Liver (tissue), 9 donors: Measurements from ENCODE around the gene AGTRAP. TPM values are rescaled to one million over a fixed set of nuclear protein-coding genes. Genes with fewer than 3 reads are reported as not detected.

ENCODE experiments used
- DNase-seq: peaks from one replicate; pipeline ENCODE4 v3.0.0-alpha.2; 2017; ENCODE audit warnings: low spot score
- H3K27ac ChIP-seq, 2 donors: one replicate each; pipeline ENCODE4 v1.7.0; 2013; ENCODE audit warnings: inconsistent platforms in 2 of 2, low read length in 2 of 2, control low read depth in 1 of 2, low read depth in 1 of 2, mild to moderate bottlenecking in 1 of 2
- H3K27me3 ChIP-seq, 4 donors: one replicate each; pipeline versions ENCODE4 v1.6.1 to v1.7.0; 2013; ENCODE audit warnings: low read length in 3 of 4, inconsistent platforms in 1 of 4, mild to moderate bottlenecking in 1 of 4, moderate library complexity in 1 of 4; ENCODE audit not compliant: control insufficient read depth in 4 of 4, insufficient read depth in 4 of 4
- H3K36me3 ChIP-seq, 4 donors: one replicate each; pipeline versions ENCODE4 v1.6.1 to v1.7.0; 2013; ENCODE audit warnings: low read length in 3 of 4, mild to moderate bottlenecking in 3 of 4, low read depth in 1 of 4, moderate library complexity in 1 of 4; ENCODE audit not compliant: control insufficient read depth in 4 of 4, insufficient read depth in 3 of 4
- H3K4me1 ChIP-seq, 4 donors: one replicate each; pipeline versions ENCODE4 v1.6.1 to v1.7.0; 2013; ENCODE audit warnings: low read length in 3 of 4, mild to moderate bottlenecking in 3 of 4, moderate library complexity in 1 of 4; ENCODE audit not compliant: control insufficient read depth in 4 of 4, insufficient read depth in 4 of 4
- H3K4me3 ChIP-seq, 3 donors: one replicate each; pipeline versions ENCODE4 v1.6.1 to v1.7.0; 2013; ENCODE audit warnings: low read length in 3 of 3, control low read depth in 1 of 3, low read depth in 1 of 3, mild to moderate bottlenecking in 1 of 3
- H3K9ac ChIP-seq, 2 donors: one replicate each; pipeline ENCODE4 v1.7.0; 2013; ENCODE audit warnings: low read length in 2 of 2, mild to moderate bottlenecking in 2 of 2, moderate library complexity in 2 of 2, control low read depth in 1 of 2, low read depth in 1 of 2
- H3K9me3 ChIP-seq, 4 donors: one replicate each; pipeline versions ENCODE4 v1.6.1 to v1.7.0; 2013; ENCODE audit warnings: low read length in 3 of 4; ENCODE audit not compliant: control insufficient read depth in 4 of 4
- FOXA1 ChIP-seq: IDR thresholded peaks from 2 replicates; pipeline ENCODE4 v1.6.1; 2016; ENCODE audit warnings: antibody characterized with exemption
- FOXA2 ChIP-seq: IDR thresholded peaks from 2 replicates; pipeline ENCODE4 v1.6.1; 2016; ENCODE audit warnings: antibody characterized with exemption
- GABPA ChIP-seq, 2 donors: IDR thresholded peaks in 1 of 2; conservative IDR thresholded peaks in 1 of 2; 2 replicates each; pipeline ENCODE4 v1.6.1; 2016; ENCODE audit warnings: antibody characterized with exemption in 2 of 2, mild to moderate bottlenecking in 1 of 2, moderate library complexity in 1 of 2
- HNF4A ChIP-seq, 2 donors: conservative IDR thresholded peaks; 2 replicates each; pipeline ENCODE4 v1.6.1; 2016; ENCODE audit warnings: antibody characterized with exemption in 2 of 2, mild to moderate bottlenecking in 2 of 2
- JUND ChIP-seq, 2 donors: IDR thresholded peaks; 2 replicates each; pipeline ENCODE4 v1.6.1; 2016; ENCODE audit warnings: antibody characterized with exemption in 2 of 2
- NR2F2 ChIP-seq: IDR thresholded peaks from 2 replicates; pipeline ENCODE4 v1.6.1; 2016; ENCODE audit warnings: antibody characterized with exemption
- REST ChIP-seq: IDR thresholded peaks from 2 replicates; pipeline ENCODE4 v1.6.1; 2016; ENCODE audit warnings: antibody characterized with exemption, mild to moderate bottlenecking
- RXRA ChIP-seq, 2 donors: IDR thresholded peaks; 2 replicates each; pipeline ENCODE4 v1.6.1; 2017 to 2018; ENCODE audit warnings: antibody characterized with exemption in 2 of 2, mild to moderate bottlenecking in 1 of 2
- SP1 ChIP-seq: IDR thresholded peaks from 2 replicates; pipeline ENCODE4 v1.6.1; 2018; ENCODE audit warnings: antibody characterized with exemption, mild to moderate bottlenecking
- TAF1 ChIP-seq: conservative IDR thresholded peaks from 2 replicates; pipeline ENCODE4 v1.6.1; 2016; ENCODE audit warnings: antibody characterized with exemption, mild to moderate bottlenecking
- YY1 ChIP-seq: IDR thresholded peaks from 2 replicates; pipeline ENCODE4 v1.6.1; 2016; ENCODE audit warnings: antibody characterized with exemption, mild to moderate bottlenecking
- WGBS: extraction: QIAGEN DNeasy Blood & Tissue Kit; methylation state at CpG from one replicate; pipeline ENCODE4 v1.1.7; 2013; 5-methylcytosine and 5-hydroxymethylcytosine counted together
- polyA plus RNA-seq, 2 donors: library from polyadenylated mRNA; stranded (reverse) in 1 of 2; unstranded in 1 of 2; fragments of 200-250 nt in 1 of 2; fragments of >200 nt in 1 of 2; fragmentation: Nextera tagmentation in 1 of 2; extraction: Ambion mirVana in 1 of 2; gene quantifications; one replicate each; pipeline versions ENCODE4 v1.2.1 to v1.2.3, GENCODE V29; 2013 to 2015
- total RNA-seq, 2 donors: library from RNA; depleted of rRNA; stranded (reverse); fragments of >200 nt; gene quantifications; one replicate each; pipeline ENCODE4 v1.2.3, GENCODE V29; 2014
- TF ChIP-seq, protein P1 (sequence below): IDR thresholded peaks from 2 replicates; pipeline ENCODE4 v1.6.1; 2016; ENCODE audit warnings: antibody characterized with exemption
- TF ChIP-seq, protein P2 (sequence below): IDR thresholded peaks from 2 replicates; pipeline ENCODE4 v1.6.1; 2016; ENCODE audit warnings: antibody characterized with exemption
- TF ChIP-seq, protein P3 (sequence below): IDR thresholded peaks from 2 replicates; pipeline ENCODE4 v1.6.1; 2016; ENCODE audit warnings: antibody characterized with exemption
- donor health status: healthy.
- donor health status: healthy.
- donor health status: healthy.
- donor health status: healthy.
- donor health status: healthy.

The AGTRAP gene
- total and polyA plus RNA-seq, 4 donors, result 8.5 to 19.3 (median 17.5) TPM

DNA sequence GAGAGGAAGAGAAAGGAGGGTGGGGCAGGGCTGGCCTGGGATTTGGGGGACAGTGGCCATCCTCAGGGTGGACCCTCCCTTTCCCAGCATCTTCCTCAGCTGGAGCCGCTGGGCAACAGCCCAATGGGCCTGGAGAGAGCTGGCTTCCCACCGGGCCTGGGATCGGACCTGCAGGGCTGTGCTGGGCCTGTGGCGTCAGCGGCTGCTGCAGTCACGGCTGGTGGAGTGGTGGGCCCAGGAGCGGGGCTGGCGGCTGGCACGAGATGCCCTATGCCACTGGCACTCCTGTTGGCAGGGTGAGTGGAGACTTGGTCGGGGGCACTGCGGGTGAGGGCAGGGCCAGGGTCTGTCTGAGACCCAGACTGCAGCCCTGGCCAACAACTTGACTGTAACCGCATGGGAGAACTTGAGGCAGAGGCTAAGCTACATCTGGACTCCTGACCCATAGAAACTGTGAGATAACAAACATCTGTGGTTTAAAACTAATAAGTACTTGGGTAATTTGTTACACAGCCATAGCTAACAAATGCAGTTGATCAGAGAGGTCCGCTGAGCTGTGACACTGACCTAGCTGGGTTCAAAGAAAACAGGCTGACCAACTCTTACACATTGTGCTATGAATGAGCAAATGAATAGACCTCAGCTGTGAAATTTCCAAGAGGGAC, 43.9 kb downstream of the AGTRAP start:
- WGBS, result 88% methylated on average over 13 of the region's 13 CpGs
- TF ChIP-seq, protein P1, sequence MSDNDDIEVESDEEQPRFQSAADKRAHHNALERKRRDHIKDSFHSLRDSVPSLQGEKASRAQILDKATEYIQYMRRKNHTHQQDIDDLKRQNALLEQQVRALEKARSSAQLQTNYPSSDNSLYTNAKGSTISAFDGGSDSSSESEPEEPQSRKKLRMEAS, result no peak
- TF ChIP-seq YY1 (no peak), TAF1 (no peak), JUND (IDR thresholded peaks at IDR 0.05) (no peak), REST (no peak), RXRA (IDR thresholded peaks at IDR 0.05) (no peak), NR2F2 (no peak), GABPA (IDR thresholded peaks at IDR 0.05 in 1 of 2, conservative IDR thresholded peaks at IDR 0.05 in 1 of 2) (no peak), FOXA1 (no peak), SP1 (no peak), HNF4A (conservative IDR thresholded peaks at IDR 0.05) (no peak), FOXA2 (no peak)
- TF ChIP-seq, protein P2, sequence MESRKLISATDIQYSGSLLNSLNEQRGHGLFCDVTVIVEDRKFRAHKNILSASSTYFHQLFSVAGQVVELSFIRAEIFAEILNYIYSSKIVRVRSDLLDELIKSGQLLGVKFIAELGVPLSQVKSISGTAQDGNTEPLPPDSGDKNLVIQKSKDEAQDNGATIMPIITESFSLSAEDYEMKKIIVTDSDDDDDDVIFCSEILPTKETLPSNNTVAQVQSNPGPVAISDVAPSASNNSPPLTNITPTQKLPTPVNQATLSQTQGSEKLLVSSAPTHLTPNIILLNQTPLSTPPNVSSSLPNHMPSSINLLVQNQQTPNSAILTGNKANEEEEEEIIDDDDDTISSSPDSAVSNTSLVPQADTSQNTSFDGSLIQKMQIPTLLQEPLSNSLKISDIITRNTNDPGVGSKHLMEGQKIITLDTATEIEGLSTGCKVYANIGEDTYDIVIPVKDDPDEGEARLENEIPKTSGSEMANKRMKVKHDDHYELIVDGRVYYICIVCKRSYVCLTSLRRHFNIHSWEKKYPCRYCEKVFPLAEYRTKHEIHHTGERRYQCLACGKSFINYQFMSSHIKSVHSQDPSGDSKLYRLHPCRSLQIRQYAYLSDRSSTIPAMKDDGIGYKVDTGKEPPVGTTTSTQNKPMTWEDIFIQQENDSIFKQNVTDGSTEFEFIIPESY, result no peak
- TF ChIP-seq, protein P3, sequence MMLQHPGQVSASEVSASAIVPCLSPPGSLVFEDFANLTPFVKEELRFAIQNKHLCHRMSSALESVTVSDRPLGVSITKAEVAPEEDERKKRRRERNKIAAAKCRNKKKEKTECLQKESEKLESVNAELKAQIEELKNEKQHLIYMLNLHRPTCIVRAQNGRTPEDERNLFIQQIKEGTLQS, result no peak

GRCh38 chr1:11780380-11781147, 44.6 kb downstream of the AGTRAP start:
- DNase-seq, result no peak
- TF ChIP-seq FOXA1 (no peak), HNF4A (conservative IDR thresholded peaks at IDR 0.05) (no peak)
- TF ChIP-seq, protein P1, result no peak
- H3K9ac ChIP-seq, result no peak overlapping the region
- no peak overlapping the region for H3K27ac ChIP-seq
- H3K27me3 ChIP-seq, result no peaks in the 10 kb centered on the region
- WGBS, result 85% methylated on average over 10 of the region's 10 CpGs
- H3K9me3 ChIP-seq, result no peaks in the 10 kb centered on the region
- no peak overlapping the region for H3K4me3 ChIP-seq
- peaks cover 0 to 32% (median 18%) of the 10 kb centered on the region in 4 donors for H3K4me1 ChIP-seq
- no peaks in the 10 kb centered on the region for H3K36me3 ChIP-seq

More for the DNA sequence above, 43.9 kb downstream of the AGTRAP start:
- no peak for DNase-seq
- Histone ChIP-seq H3K36me3 (no peaks in the 10 kb centered on the region), H3K9me3 (no peaks in the 10 kb centered on the region), H3K4me3 (no peak overlapping the region), H3K4me1 (peaks cover 0 to 26% (median 11%) of the 10 kb centered on the region in 4 donors), H3K27ac (no peak overlapping the region), H3K9ac (no peak overlapping the region), H3K27me3 (no peaks in the 10 kb centered on the region)
